Stimulated activated CD8-positive, alpha-beta memory T cell treated with anti-CD3 and anti-CD28 coated beads, Interleukin-4, amount 100 ng/mL, for 1 hour (primary cell): Measurements from ENCODE around the gene CDIPT.
"Not testable (repeated sequence)": the region's sequence is repeated elsewhere in the genome, so short reads cannot be mapped to it uniquely, and the experiment has no call there.

ENCODE experiments used
- DNase-seq, 2 donors: peaks; one replicate each; pipeline ENCODE4 v3.0.0-alpha.2; 2020; ENCODE audit warnings: low read depth in 2 of 2, low spot score in 1 of 2

CDIPT gene

GRCh38 chr16:29860218-29860617, 2.8 kb downstream of the CDIPT start:
- no peak for DNase-seq

DNA sequence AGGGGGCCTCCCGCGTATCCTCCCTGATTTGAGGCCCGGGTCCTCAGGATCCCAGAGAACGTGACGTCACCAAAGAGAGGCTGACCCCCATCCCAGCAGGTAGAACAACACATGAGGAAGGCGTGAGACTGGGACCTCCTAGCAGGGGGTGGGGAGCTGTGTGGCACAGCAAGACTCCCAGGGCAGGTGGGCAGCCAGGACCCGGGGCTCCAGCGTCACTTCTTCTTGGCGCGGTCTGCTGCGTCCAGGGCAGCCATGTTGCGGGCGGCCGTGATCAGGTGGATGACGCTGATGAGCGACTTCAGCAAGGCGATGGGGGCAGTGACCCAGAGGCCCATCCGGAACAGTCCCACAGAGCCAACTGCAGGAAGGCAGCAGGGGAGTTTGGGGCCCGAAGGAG, 4.1 kb downstream of the CDIPT start:
- no peak for DNase-seq

DNA sequence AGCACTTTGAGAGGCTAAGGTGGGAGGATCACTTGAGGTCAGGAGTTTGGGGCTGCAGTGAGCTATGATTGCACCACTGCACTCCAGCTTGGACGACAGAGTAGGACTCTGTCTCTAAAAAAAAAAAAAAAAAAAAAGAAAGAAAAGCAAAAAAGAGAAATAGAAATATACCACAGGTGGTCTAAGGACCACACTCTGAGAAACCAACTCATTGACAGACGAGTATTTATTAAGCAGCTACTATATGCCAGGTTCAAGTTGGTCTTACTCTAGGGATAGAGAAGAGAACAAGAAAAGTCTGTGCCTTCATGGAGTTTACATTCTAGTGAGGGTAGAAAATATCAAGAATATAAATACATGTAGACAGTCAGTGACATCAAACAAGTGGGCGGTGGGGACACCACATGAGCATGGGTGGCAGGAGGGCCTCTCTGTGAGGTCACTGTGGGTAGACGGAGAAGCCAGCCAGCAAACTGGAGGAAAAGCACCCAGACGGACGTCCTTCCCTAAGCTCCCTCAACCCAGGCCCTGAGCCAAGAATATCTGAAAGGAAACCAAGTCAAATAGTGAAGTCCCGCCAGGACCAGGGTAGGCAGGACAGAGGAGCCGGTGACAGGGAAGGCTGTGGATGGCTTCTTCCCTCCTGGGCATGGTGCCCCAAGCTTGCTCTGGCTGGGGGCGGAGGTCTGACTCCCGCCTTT, 4.7 kb downstream of the CDIPT start:
- DNase-seq, result no peak

DNA sequence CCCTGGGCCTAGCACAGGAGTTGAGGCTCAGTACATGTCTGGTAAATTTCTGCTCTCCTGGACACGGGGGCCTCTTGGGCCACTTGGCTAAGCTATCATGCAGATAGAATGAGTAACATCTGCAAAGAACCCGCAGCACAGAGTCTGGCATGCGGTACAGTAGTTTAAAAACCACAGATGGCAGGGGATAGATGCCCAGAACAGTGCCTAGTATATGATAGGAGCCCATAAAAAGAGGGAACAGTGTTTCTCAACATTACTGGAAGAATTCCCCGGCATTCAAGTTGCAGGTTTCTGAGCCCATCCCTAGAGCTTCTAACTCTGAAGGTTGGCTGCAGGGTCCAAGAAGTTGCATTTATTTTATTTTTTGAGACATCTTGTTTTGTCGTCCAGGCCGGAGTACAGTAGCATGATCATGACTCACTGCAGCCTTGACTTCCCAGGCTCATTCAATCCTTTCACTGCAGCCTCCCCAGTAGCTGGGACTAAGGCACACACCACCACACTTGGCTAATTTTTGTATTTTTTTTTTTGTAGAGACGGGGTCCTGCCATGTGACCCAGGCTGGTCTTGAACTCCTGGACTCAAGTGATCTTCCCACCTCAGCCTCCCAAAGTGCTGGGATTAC, 5.8 kb downstream of the CDIPT start:
- no peak for DNase-seq

- no peak for DNase-seq
Observed at GRCh38 chr16:29854520-29855100, 8.4 kb downstream of the CDIPT start.

- no peak for DNase-seq
Observed at GRCh38 chr16:29852654-29853053, 10.4 kb downstream of the CDIPT start.

- no peak for DNase-seq
Observed at GRCh38 chr16:29850998-29851397, 12.0 kb downstream of the CDIPT start.

DNA sequence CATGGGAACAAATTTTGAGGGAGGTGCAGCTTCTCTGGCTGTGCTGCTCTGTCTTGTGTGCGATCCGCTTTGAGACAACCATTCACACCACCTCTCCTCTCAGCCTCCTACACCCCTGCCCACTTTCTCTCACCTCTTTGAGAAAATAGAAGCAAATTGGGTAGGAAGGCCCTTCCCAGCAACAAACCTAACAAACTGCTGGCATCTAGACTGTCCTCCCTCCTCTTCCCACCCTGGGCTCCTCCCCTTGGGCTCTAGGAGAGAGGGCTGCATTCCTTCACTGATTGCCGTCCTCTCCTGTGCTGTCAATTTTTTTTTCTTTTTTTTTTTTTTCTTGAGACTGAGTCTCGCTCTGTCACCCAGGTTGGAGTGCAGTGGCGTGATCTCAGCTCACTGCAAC, 13.5 kb downstream of the CDIPT start:
- DNase-seq, result no peak

- DNase-seq, result peak; percentile 58 to 72
Observed at GRCh38 chr16:29848420-29849297, 14.4 kb downstream of the CDIPT start.

DNA sequence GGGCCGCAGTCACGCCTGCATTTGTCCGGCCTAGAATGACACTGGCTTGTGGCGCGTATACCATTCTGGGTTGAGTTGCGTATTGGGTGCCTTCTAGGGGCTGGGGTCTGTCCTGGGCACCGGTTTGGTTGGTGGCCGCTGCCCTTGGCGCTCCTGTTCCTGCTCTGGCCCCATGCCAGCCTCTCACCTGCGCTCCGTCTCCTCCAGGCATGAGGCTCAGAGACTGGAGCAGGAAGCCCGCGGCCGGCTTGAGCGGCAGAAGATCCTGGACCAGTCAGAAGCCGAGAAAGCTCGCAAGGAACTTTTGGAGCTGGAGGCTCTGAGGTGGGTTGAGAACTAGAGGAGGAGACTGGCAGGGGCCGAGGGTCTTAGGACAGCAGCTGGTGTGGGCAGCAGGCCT, 17.4 kb downstream of the CDIPT start:
- no peak for DNase-seq

GRCh38 chr16:29844575-29845331, 18.3 kb downstream of the CDIPT start:
- DNase-seq, result no peak

- no peak for DNase-seq
Observed at GRCh38 chr16:29843931-29844330, 19.1 kb downstream of the CDIPT start.

GRCh38 chr16:29842732-29843346, 20.2 kb downstream of the CDIPT start:
- DNase-seq, result no peak

- no peak for DNase-seq
Observed at GRCh38 chr16:29841631-29842030, 21.4 kb downstream of the CDIPT start.

DNA sequence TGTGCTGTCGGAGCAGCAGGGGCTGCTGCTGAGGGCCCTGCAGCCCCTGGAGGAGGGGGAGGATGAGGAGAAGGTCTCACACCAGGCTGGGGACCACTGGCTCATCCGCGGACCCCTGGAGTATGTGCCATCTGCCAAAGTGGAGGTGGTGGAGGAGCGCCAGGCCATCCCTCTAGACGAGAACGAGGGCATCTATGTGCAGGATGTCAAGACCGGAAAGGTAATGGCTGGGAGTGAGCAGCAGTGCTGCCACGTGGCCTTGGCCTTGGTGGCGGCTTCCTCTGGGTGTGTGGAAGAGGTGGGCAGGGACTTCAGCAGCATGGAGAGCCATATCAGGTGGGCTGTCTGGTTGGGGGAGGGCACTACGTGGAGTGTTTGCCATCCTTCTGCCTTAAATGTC, 22.8 kb downstream of the CDIPT start:
- DNase-seq, result no peak

DNA sequence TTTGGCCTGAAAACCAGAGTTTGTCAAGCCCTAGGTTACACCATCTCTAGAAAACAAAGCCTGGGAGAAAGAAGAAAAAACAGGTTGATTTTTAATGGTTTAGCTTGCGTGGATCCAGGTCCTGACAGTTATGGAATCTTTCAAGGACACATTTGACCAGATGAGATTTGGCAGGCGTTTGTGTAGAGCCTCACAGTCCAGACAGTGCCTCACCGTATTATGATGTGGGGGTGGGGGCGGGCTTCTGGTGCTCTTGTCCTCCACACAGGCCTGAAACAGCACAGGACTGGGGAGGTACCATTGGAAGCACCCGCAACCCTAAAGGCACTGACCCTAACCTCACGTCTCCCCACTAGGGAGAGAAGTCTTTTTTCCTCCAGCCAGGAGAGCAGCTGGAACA, 23.2 kb downstream of the CDIPT start:
- no peak for DNase-seq

DNA sequence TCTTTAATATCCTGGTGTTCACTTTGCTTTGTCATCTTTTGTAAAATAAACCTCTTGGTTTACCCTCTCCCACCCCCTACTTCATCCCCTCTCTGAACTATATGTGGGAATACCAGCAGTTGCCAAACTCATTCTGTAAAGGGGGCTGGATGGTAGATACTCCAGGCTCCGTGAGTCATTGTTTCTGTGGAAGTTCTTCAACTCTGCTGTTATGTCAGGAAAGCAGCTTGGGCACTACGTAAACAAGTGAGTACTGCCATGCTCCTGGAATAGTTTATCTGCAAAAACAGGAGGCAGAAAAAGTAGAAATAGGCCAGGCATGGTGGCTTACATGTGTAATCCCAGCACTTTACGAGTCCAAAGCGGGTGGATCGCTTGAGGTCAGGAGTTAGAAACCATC, 25.2 kb downstream of the CDIPT start:
- DNase-seq, result no peak

GRCh38 chr16:29836623-29837022, 26.4 kb downstream of the CDIPT start:
- no peak for DNase-seq

DNA sequence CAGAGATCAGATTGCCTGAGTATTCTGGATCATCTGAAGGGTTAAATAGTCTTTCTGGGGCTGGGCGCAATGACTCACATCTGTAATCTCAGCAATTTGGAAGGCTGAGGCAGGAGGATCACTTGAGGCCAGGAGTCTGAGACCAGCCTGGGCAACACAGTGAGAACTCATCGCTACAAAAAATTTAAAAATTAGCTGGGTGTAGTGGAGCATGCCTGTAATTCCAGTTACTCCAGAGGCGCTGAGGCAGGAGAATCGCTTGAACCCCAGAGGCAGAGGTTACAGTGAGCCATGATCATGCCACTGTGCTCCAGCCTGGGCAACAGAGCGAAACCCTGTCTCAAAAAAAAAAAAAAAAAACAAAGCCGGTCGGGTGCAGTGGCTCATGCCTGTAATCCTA, 27.1 kb downstream of the CDIPT start:
- DNase-seq, result no peak

DNA sequence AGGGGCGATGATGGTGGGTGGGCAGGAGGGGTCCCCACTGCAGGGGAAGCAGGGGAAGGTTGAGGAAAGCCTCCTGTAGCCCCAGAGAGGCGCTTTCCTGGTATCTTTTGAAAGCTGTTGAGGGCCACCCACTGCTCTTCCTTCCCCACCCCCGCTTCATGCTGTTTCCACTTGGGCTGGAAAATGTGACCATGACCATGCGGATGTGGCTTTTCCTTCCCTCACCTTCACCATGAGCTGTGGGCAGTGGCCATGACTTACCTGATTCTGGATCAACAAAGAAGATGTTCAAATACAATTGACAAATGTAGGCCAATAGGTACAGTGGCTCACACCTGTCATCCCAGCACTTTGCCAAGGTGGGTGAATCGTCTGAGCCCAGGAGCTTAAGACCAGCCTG, 28.9 kb downstream of the CDIPT start:
- DNase-seq, result no peak

GRCh38 chr16:29833219-29833618, 29.8 kb downstream of the CDIPT start:
- not testable (repeated sequence) for DNase-seq
